GM12878 (cell line): ENCODE results near the gene CD52.

ENCODE experiments used
- CBFB ChIP-seq: IDR thresholded peaks from 2 replicates; pipeline ENCODE4 v1.6.1; 2016; ENCODE audit warnings: antibody characterized with exemption, low read depth
- EZH2 ChIP-seq: IDR thresholded peaks from 2 replicates; pipeline ENCODE4 v1.6.1; 2012; ENCODE audit warnings: low read depth, mild to moderate bottlenecking, control low read depth, inconsistent platforms, low read length, borderline replicate concordance; ENCODE audit not compliant: control insufficient read depth
- LARP7 ChIP-seq: fragments of 450-650 bp; IDR thresholded peaks from 2 replicates; pipeline ENCODE4 v1.6.1; 2017; ENCODE audit warnings: mild to moderate bottlenecking
- NFYB ChIP-seq: IDR thresholded peaks from 2 replicates; pipeline ENCODE4 v1.6.1; 2011; ENCODE audit warnings: low read depth, mild to moderate bottlenecking, low read length, improper control_type of control experiment, moderate library complexity; ENCODE audit not compliant: insufficient read depth
- POLR2A ChIP-seq: IDR thresholded peaks from 2 replicates; pipeline ENCODE4 v1.6.1; 2011; ENCODE audit warnings: low read depth, mild to moderate bottlenecking, low read length
- RAD21 ChIP-seq: IDR thresholded peaks from 2 replicates; pipeline ENCODE4 v1.6.1; 2011; ENCODE audit warnings: mild to moderate bottlenecking, low read depth, low read length, moderate library complexity; ENCODE audit not compliant: insufficient read depth
- SREBF2 ChIP-seq: IDR thresholded peaks from 2 replicates; pipeline ENCODE4 v1.6.1; 2012; ENCODE audit warnings: mild to moderate bottlenecking, low read length
- TAF1 ChIP-seq: IDR thresholded peaks from 2 replicates; pipeline ENCODE4 v1.6.1; 2011; ENCODE audit warnings: mild to moderate bottlenecking, low read depth, low read length, borderline replicate concordance
- ZNF217 ChIP-seq: fragments of 450-650 bp; IDR thresholded peaks from 2 replicates; pipeline ENCODE4 v1.6.1; 2017; ENCODE audit warnings: antibody characterized with exemption, mild to moderate bottlenecking
- TF ChIP-seq, protein P1 (sequence below): IDR thresholded peaks from 2 replicates; pipeline ENCODE4 v1.6.1; 2012; ENCODE audit warnings: low read depth, low read length, improper control_type of control experiment
- TF ChIP-seq, protein P2 (sequence below), 3 experiments: IDR thresholded peaks in 2 of 3; conservative IDR thresholded peaks in 1 of 3; 2 replicates each; pipeline ENCODE4 v1.5.1; 2011; ENCODE audit warnings: low read depth in 3 of 3, low read length in 3 of 3, mild to moderate bottlenecking in 3 of 3, control low read depth in 2 of 3, moderate library complexity in 2 of 3, inconsistent platforms in 1 of 3, mixed read lengths in 1 of 3; ENCODE audit not compliant: control insufficient read depth in 2 of 3, insufficient read depth in 1 of 3; ENCODE audit errors: extremely low read depth in 1 of 3

DNA sequence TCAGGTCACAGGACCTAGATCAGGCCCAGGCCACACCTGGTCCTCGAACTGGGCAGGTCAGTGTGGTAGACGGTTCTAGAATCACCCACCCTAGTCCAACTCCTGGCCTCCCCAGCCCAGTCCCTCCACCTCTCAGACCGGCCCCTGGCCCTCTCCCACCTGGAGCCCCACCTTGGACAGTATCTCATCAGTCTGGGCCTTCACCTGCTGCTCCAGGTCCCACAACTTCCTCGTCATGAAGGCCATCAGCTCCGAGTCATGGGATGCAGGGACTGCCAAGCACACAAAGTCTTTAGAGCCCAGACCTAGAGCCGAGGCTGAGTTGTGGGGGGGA is 20.0 kb upstream of the CD52 start:
- TF ChIP-seq POLR2A (no peak), LARP7 (no peak), NFYB (no peak), RAD21 (no peak), EZH2 (no peak), TAF1 (no peak), CBFB (no peak), ZNF217 (no peak), SREBF2 (no peak)
- TF ChIP-seq, protein P1, sequence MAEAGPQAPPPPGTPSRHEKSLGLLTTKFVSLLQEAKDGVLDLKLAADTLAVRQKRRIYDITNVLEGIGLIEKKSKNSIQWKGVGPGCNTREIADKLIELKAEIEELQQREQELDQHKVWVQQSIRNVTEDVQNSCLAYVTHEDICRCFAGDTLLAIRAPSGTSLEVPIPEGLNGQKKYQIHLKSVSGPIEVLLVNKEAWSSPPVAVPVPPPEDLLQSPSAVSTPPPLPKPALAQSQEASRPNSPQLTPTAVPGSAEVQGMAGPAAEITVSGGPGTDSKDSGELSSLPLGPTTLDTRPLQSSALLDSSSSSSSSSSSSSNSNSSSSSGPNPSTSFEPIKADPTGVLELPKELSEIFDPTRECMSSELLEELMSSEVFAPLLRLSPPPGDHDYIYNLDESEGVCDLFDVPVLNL = no peak
- TF ChIP-seq, protein P2, sequence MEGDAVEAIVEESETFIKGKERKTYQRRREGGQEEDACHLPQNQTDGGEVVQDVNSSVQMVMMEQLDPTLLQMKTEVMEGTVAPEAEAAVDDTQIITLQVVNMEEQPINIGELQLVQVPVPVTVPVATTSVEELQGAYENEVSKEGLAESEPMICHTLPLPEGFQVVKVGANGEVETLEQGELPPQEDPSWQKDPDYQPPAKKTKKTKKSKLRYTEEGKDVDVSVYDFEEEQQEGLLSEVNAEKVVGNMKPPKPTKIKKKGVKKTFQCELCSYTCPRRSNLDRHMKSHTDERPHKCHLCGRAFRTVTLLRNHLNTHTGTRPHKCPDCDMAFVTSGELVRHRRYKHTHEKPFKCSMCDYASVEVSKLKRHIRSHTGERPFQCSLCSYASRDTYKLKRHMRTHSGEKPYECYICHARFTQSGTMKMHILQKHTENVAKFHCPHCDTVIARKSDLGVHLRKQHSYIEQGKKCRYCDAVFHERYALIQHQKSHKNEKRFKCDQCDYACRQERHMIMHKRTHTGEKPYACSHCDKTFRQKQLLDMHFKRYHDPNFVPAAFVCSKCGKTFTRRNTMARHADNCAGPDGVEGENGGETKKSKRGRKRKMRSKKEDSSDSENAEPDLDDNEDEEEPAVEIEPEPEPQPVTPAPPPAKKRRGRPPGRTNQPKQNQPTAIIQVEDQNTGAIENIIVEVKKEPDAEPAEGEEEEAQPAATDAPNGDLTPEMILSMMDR (IDR thresholded peaks at IDR 0.05 in 2 of 3, conservative IDR thresholded peaks at IDR 0.05 in 1 of 3; ENCODE audit: control insufficient read depth in 2 of 3, extremely low read depth in 1 of 3, insufficient read depth in 1 of 3, low read depth in 3 of 3, low read length in 3 of 3) = no peak
